DMS53 treated with DMSO at 0.1 percent for 48 hours (cell line): ENCODE data around the gene MARCHF9.

ENCODE experiments used
- DNase-seq: peaks from one replicate; lab custom pipeline; 2025; ENCODE audit not compliant: unreplicated experiment; lab: John Stamatoyannopoulos, UW

The MARCHF9 gene

GRCh38 chr12:57724003-57724935 is 30.6 kb upstream of the MARCHF9 start:
- DNase-seq: no peak

GRCh38 chr12:57724936-57725740 is 29.8 kb upstream of the MARCHF9 start:
- no peak for DNase-seq

- no peak for DNase-seq
These were observed 29.1 kb upstream of the MARCHF9 start for GRCh38 chr12:57725851-57726150.

- peak; percentile 92 for DNase-seq
These were observed 28.6 kb upstream of the MARCHF9 start for GRCh38 chr12:57726151-57726883.

- DNase-seq: peak; percentile 67
These were observed 27.8 kb upstream of the MARCHF9 start for GRCh38 chr12:57726884-57727757.

- DNase-seq: no peak
These were observed 27.0 kb upstream of the MARCHF9 start for GRCh38 chr12:57727758-57728395.

- DNase-seq: no peak
These were observed 25.5 kb upstream of the MARCHF9 start for GRCh38 chr12:57729321-57729844.

- no peak for DNase-seq
These were observed 24.4 kb upstream of the MARCHF9 start for GRCh38 chr12:57730336-57731067.

- no peak for DNase-seq
These were observed 23.4 kb upstream of the MARCHF9 start for GRCh38 chr12:57731411-57732080.

- DNase-seq: no peak
These were observed 22.6 kb upstream of the MARCHF9 start for GRCh38 chr12:57732270-57732669.

- no peak for DNase-seq
These were observed 21.9 kb upstream of the MARCHF9 start for GRCh38 chr12:57732726-57733593.

GRCh38 chr12:57733928-57734327 is 21.0 kb upstream of the MARCHF9 start:
- DNase-seq: no peak

GRCh38 chr12:57734591-57734990 is 20.3 kb upstream of the MARCHF9 start:
- no peak for DNase-seq

GRCh38 chr12:57735198-57735855 is 19.6 kb upstream of the MARCHF9 start:
- DNase-seq: peak; percentile 31

- peak; percentile 61 for DNase-seq
These were observed 18.8 kb upstream of the MARCHF9 start for GRCh38 chr12:57735952-57736740.

GRCh38 chr12:57736741-57737466 is 18.0 kb upstream of the MARCHF9 start:
- DNase-seq: peak; percentile 48
